Activated CD4-positive, alpha-beta memory T cell treated with anti-CD3 and anti-CD28 coated beads for 36 hours (primary cell): Measurements from ENCODE around the gene SNPH. TPM values are rescaled to one million over a fixed set of nuclear protein-coding genes. Genes with fewer than 3 reads are reported as not detected.

Experiments used
- CTCF ChIA-PET: fragments of 350-600 bp; sonication (Branson Sonifier 250); formaldehyde crosslinking; loops from one replicate; lab custom pipeline; 2021; ENCODE audit warnings: antibody characterized with exemption, inconsistent platforms; lab: Charles Lee
- POLR2A ChIA-PET: fragments of 350-600 bp; sonication (Branson Sonifier 250); formaldehyde crosslinking; loops from one replicate; lab custom pipeline; 2021; ENCODE audit warnings: antibody characterized with exemption; lab: Charles Lee
- DNase-seq: peaks from one replicate; pipeline ENCODE4 v3.0.0-alpha.2; 2020
- H3K27ac Mint-ChIP-seq: one replicate; pipeline ENCODE4 v1.8.0; 2021; ENCODE audit warnings: mixed read lengths
- H3K27me3 Mint-ChIP-seq: one replicate; pipeline ENCODE4 v1.8.0; 2021; ENCODE audit warnings: mixed read lengths
- H3K36me3 Mint-ChIP-seq: one replicate; pipeline ENCODE4 v1.8.0; 2021; ENCODE audit warnings: mixed read lengths
- H3K4me1 Mint-ChIP-seq: one replicate; pipeline ENCODE4 v1.8.0; 2021; ENCODE audit warnings: low read depth, mixed read lengths
- H3K4me3 Mint-ChIP-seq: one replicate; pipeline ENCODE4 v1.8.0; 2021; ENCODE audit warnings: mild to moderate bottlenecking, mixed read lengths
- H3K9me3 Mint-ChIP-seq: one replicate; pipeline ENCODE4 v1.8.0; 2021; ENCODE audit warnings: mixed read lengths
- intact Hi-C: fragments of 100-400 bp; cut with micrococcal nuclease; formaldehyde crosslinking; loops from one replicate; pipeline ENCODE4 v1.15.1; 2023
- total RNA-seq, 2 experiments: library from RNA; stranded (reverse); gene quantifications; one replicate each; pipeline ENCODE4 v1.2.3, GENCODE V29; 2021

SNPH gene
- total RNA-seq, 2 experiments from 2014 or later = 3.4 to 4.3 TPM

DNA sequence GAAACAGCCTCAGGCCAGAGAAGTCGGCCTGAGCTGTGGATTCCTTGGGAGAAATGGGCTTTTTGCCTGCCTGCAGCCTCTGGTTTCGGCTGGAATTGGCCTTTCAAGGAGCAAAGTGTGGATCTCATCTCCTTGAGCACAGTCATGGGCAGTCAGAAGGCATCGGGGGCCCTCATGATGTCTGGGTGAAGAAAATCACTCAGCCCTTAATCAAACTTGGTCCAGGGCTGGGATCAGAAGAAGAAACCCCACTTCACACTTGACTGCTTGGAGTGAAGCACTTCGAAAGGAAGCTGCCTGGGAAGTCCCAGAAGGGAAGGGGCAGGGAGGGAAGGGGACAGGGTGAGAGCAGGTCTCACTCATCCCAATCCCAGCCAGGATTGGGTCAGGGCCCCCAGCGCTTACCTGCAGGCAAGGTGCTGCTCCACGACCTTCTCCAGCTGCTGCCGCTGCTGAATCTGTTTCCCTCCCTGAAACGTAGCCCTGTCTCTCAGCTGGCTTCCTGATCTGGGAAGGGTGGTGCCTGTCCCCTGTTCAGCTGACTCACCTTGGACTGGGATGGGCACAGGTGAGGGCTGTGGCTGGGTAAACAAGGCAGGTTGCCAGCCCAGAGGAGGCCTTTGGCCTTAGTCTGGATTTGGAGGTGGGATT is 62.7 kb downstream of the SNPH start, which contains the start of gene SDCBP2:
Gene SDCBP2 (minus strand): TSS at position 460 of the 651 bp plus-strand sequence. CDS start 8,723 bp downstream, outside the sequence.
- Mint-ChIP-seq H3K9me3 (no peaks in the 10 kb centered on the region), H3K27me3 (no peaks in the 10 kb centered on the region), H3K4me3 (no peak within 1 kb of the TSS), H3K4me1 (peaks cover 48% of the 10 kb centered on the region), H3K27ac (peak within 1 kb of the TSS; percentile 88), H3K36me3 (peaks cover 26% of the 10 kb centered on the region)
- intact Hi-C loops = loop anchor here (5.0 kb wide), 2 partner anchors 298 to 328 kb away; partner anchors contain the start of gene SIRPG
- CTCF ChIA-PET = interaction anchor here (1.3 to 1.8 kb wide), 3 partner anchors 16 to 138 kb away, joined by 3 to 6 read pairs (median 3); partner anchors contain the start of gene NSFL1C
- POLR2A ChIA-PET = interaction anchor here (1.0 kb wide), 1 partner anchor 106 kb away, joined by 3 read pairs; no protein-coding TSS in a partner anchor
- peak; percentile 7 for DNase-seq

- Mint-ChIP-seq H3K9me3 (no peaks in the 10 kb centered on the region), H3K27me3 (no peaks in the 10 kb centered on the region), H3K4me1 (peaks cover 54% of the 10 kb centered on the region), H3K27ac (peak overlapping the region; percentile 88), H3K36me3 (peaks cover 28% of the 10 kb centered on the region), H3K4me3 (no peak overlapping the region)
- CTCF ChIA-PET = interaction anchor here (0.7 to 1.5 kb wide), 3 partner anchors 15 to 137 kb away, joined by 3 read pairs; partner anchors contain the start of gene NSFL1C
- POLR2A ChIA-PET = no interaction called here
- DNase-seq = peak; percentile 70
- intact Hi-C loops = no loop called here
Observed at GRCh38 chr20:1330075-1330830, 64.2 kb downstream of the SNPH start.

DNA sequence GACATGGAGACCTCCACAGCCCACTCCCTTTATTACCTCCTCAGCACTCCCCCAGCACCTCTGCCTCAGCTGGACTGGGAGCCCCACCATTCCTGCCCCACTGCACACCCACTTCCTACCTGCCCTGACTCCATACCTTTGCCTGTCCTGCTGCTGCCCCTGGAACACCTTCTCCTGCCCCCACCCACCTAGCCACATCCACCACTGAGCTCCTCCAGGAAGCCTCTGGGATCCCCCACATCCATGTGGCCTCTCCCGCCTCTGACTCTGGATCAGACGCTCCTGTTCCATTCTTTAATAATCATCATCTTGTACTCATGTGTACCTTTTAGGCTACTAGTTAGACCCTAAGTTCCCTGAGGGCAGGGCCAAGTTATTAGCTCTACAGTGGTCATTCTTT is 65.0 kb downstream of the SNPH start:
- H3K9me3 Mint-ChIP-seq = no peaks in the 10 kb centered on the region
- intact Hi-C loops = no loop called here
- H3K4me1 Mint-ChIP-seq = peaks cover 58% of the 10 kb centered on the region
- ChIA-PET CTCF (no interaction called here), POLR2A (no interaction called here)
- peak; percentile 5 for DNase-seq
- peaks cover 28% of the 10 kb centered on the region for H3K36me3 Mint-ChIP-seq
- H3K27ac Mint-ChIP-seq = peak overlapping the region; percentile 53
- no peak overlapping the region for H3K4me3 Mint-ChIP-seq
- H3K27me3 Mint-ChIP-seq = no peaks in the 10 kb centered on the region

DNA sequence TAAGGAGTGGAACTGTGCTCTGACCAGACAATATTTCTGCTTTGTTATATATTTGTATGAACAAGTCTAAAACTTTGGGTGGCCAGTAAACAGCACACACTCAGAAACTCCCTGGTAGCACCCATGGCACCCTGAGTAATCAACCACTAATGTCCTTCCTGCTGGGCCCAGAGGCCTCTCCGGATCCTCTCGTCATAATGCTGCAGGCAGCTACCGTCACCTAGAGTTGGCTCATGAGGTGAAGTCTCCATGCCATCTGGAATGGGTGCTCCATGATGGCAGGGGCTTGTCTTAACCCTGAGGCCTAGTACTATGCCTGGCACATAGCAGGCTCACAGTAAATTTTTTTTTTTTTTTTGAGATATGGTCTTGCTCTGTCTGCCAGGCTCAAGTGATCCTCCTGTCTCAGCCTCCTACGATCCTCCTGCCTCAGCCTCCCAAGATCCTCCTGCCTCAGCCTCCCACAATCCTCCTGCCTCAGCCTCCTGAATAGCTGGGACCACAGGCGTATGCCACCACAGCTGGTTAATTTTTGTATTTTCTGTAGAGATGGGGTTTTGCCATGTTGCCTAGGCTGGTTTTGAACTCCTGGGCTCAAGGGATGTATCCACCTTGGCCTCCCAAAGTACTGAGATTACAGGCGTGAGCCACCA is 65.8 kb downstream of the SNPH start:
- intact Hi-C loops = no loop called here
- DNase-seq = peak; percentile 9
- peaks cover 28% of the 10 kb centered on the region for H3K36me3 Mint-ChIP-seq
- POLR2A ChIA-PET = no interaction called here
- peaks cover 66% of the 10 kb centered on the region for H3K4me1 Mint-ChIP-seq
- H3K4me3 Mint-ChIP-seq = no peak overlapping the region
- no peaks in the 10 kb centered on the region for H3K27me3 Mint-ChIP-seq
- CTCF ChIA-PET = interaction anchor here (1.8 kb wide), 1 partner anchor 19 kb away, joined by 7 read pairs; no protein-coding TSS in a partner anchor
- H3K9me3 Mint-ChIP-seq = no peaks in the 10 kb centered on the region
- peak overlapping the region; percentile 53 for H3K27ac Mint-ChIP-seq

GRCh38 chr20:1332749-1333300 is 66.7 kb downstream of the SNPH start:
- peak overlapping the region; percentile 45 for H3K27ac Mint-ChIP-seq
- DNase-seq = peak; percentile 8
- no peak overlapping the region for H3K4me3 Mint-ChIP-seq
- peaks cover 66% of the 10 kb centered on the region for H3K4me1 Mint-ChIP-seq
- ChIA-PET CTCF (interaction anchor here (1.1 to 1.8 kb wide), 2 partner anchors 11 to 20 kb away, joined by 3 to 7 read pairs; no protein-coding TSS in a partner anchor), POLR2A (no interaction called here)
- peaks cover 26% of the 10 kb centered on the region for H3K36me3 Mint-ChIP-seq
- H3K27me3 Mint-ChIP-seq = no peaks in the 10 kb centered on the region
- intact Hi-C loops = no loop called here
- no peaks in the 10 kb centered on the region for H3K9me3 Mint-ChIP-seq

DNA sequence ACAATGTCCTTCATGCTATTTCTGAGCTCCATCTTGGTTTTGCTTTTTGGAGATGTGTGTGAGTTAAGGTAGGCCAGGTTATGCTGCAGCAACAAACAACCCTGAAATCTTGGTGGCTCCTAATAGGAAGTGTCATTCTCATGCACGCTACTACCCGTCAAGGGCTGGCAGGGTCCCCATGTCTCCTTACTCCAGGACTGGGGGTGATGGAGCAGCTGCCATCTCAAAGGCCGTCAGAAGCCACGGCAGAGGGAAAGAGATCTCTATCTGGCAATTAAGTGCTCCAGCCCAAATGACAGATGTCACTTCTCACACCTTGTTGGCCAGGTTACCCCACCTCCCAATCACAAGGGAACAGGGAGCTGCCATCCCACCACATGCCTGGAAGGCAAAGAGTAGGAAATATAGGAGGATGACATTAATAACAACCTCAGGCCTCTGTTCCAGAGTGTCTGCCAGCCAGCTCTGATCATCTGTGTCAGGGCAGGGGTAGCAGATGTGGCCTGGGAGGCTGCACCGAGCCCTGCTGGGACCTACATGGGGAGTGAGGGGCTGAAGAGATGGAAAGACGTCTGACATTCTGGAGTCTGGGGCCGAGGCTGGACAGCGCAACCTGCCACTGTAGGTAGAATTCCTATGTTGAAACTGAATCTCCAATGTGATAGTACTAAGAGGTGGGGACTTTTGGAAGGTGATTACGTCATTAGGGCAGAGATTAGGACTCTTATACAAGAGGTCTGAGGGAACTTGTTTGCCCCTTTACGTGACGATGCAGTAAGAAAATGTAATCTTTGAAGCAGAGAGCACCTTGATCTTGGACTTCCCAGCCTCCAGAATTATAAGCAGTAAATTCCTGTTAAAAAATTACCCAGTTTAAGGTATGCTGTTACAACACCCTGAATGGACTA is 67.6 kb downstream of the SNPH start:
- Mint-ChIP-seq H3K9me3 (no peaks in the 10 kb centered on the region), H3K36me3 (peaks cover 26% of the 10 kb centered on the region), H3K4me3 (no peak overlapping the region), H3K4me1 (peaks cover 61% of the 10 kb centered on the region), H3K27ac (no peak overlapping the region), H3K27me3 (no peaks in the 10 kb centered on the region)
- DNase-seq = no peak
- intact Hi-C loops = no loop called here
- ChIA-PET POLR2A (no interaction called here), CTCF (interaction anchor here (1.1 to 1.8 kb wide), 2 partner anchors 12 to 21 kb away, joined by 3 to 7 read pairs; no protein-coding TSS in a partner anchor)

GRCh38 chr20:1334370-1334731 is 68.3 kb downstream of the SNPH start:
- no peaks in the 10 kb centered on the region for H3K9me3 Mint-ChIP-seq
- ChIA-PET CTCF (interaction anchor here (1.3 kb wide), 1 partner anchor 103 kb away, joined by 3 read pairs; no protein-coding TSS in a partner anchor), POLR2A (no interaction called here)
- peaks cover 56% of the 10 kb centered on the region for H3K4me1 Mint-ChIP-seq
- peak overlapping the region; percentile 28 for H3K27ac Mint-ChIP-seq
- H3K36me3 Mint-ChIP-seq = peaks cover 26% of the 10 kb centered on the region
- no peak overlapping the region for H3K4me3 Mint-ChIP-seq
- no peaks in the 10 kb centered on the region for H3K27me3 Mint-ChIP-seq
- DNase-seq = no peak
- intact Hi-C loops = no loop called here

- POLR2A ChIA-PET = interaction anchor here (0.5 kb wide), 1 partner anchor 203 kb away, joined by 3 read pairs; no protein-coding TSS in a partner anchor
- Mint-ChIP-seq H3K27me3 (no peaks in the 10 kb centered on the region), H3K4me3 (no peak overlapping the region), H3K4me1 (peaks cover 52% of the 10 kb centered on the region), H3K9me3 (no peaks in the 10 kb centered on the region), H3K36me3 (peaks cover 22% of the 10 kb centered on the region), H3K27ac (peak overlapping the region; percentile 28)
- CTCF ChIA-PET = interaction anchor here (1.3 kb wide), 1 partner anchor 102 kb away, joined by 3 read pairs; no protein-coding TSS in a partner anchor
- DNase-seq = no peak
- intact Hi-C loops = no loop called here
Observed at GRCh38 chr20:1334761-1335160, 68.7 kb downstream of the SNPH start.

DNA sequence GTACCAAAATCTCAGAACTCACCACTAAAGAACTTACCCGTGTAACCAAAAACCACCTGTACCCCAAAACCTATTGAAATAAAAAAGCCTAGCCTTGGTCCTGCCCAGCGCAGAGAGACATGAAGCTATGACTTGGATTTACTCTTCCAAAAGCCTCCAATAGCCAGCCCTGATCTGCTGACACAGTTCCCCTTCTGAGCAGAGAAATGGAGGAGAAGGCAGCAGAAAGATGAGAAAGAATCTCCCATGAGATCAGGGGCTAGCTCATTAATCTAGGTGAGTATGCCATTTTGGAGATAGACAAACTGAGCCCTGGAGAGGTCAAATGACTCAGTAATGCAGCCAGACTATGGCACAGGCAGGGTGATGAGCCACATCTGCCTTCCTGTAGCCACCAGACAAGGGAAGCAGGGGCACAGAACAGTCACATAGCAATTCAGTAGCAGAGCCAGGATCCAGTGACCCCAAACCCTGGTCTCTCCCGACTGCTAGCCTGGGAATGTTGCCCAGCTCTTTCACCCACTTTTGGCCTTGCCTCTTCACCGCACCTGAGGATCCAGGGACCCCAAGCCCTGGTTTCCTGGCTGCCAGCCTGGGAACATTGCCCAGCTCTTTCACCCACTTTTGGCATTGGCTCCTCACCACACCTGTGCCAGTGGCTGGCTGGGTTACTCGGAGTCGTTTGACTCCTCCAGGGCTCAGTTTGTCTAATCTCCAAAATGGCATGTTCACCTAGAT is 70.0 kb downstream of the SNPH start:
- peak; percentile 36 for DNase-seq
- peaks cover 18% of the 10 kb centered on the region for H3K36me3 Mint-ChIP-seq
- no peak overlapping the region for H3K4me3 Mint-ChIP-seq
- no peaks in the 10 kb centered on the region for H3K27me3 Mint-ChIP-seq
- CTCF ChIA-PET = no interaction called here
- H3K27ac Mint-ChIP-seq = peak overlapping the region; percentile 6
- H3K9me3 Mint-ChIP-seq = no peaks in the 10 kb centered on the region
- H3K4me1 Mint-ChIP-seq = peaks cover 39% of the 10 kb centered on the region
- intact Hi-C loops = no loop called here
- POLR2A ChIA-PET = no interaction called here

DNA sequence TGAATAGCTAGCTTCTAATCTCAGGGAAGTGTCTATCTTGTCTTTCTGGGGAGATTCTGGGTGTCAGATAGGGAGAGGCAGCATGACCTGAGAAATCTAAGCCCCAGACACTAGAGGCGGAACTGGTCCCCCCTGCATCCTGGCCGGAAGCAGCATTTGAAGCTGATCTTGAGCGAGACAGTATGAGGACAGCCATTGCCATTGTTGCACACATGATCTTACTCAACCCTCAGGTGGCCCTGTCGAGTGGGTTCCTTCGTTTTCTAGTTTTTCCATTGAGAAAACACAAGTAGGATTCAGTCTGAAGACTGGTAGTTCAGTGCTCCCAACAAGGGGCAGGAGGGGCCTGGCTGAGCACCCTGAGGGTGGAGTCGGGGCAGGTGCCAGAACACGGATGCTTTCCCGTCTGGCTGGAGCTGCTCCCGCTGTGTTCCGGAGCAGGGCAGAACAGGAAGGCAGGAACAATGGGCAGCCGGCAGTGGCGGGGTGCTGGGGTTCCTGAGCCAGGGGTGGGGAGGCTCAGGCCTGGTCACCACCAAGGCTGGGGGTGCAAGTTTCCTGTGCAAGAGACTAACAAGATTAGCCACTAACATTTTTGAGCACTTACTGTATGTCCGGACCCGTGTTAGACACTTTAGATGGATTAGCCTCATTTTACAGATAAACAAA is 70.7 kb downstream of the SNPH start:
- no peak for DNase-seq
- Mint-ChIP-seq H3K4me3 (no peak overlapping the region), H3K27ac (peak overlapping the region; percentile 56), H3K36me3 (peaks cover 14% of the 10 kb centered on the region), H3K9me3 (no peaks in the 10 kb centered on the region), H3K27me3 (no peaks in the 10 kb centered on the region), H3K4me1 (peaks cover 33% of the 10 kb centered on the region)
- POLR2A ChIA-PET = no interaction called here
- CTCF ChIA-PET = no interaction called here
- intact Hi-C loops = no loop called here
